Endothelial cell of hepatic sinusoid (primary cell): ENCODE results near the gene CYFIP1.

Experiments
- in situ Hi-C: cut with HindIII; loops from 2 replicates; pipeline ENCODE4 v1.10.0; 2017; ENCODE audit warnings: low sequenced_read_pairs

The CYFIP1 gene

DNA sequence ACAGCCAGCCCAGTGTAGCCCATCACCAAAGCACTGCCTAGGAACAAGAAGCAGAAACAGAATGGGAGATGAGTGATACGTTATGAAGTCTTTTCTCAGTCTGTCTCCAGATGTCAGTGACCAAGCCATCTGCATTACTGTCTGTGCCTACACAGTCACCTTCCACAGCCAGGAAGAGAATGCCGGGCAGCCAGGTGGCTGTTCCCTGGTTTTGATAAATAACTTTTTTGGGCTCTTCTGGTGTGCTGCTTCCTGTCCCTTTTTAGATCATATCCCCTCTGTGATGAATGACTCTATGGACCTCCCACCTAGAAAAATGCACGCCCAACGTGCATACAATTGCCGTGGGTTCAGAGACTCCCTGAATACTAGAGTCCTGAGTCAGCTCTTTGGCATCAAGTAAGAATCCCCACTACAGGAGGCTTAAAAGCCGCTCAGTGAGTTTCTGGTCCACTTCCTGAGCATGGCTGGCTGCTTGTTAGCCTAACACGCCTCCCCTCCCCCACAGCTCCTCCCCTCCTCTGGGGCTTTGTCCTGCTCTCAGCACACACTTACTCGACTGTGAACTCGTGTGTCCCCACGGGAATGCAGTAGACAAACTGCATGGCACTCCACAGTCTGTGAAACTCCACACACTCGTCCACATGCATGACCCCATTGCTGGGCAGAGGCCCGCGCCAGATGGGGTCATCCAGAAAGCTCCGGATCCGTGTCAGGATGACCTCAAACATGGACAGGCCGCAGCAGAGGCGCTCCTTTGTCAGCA lies 107.0 kb downstream of the CYFIP1 start:
- in situ Hi-C loops = no loop called here

DNA sequence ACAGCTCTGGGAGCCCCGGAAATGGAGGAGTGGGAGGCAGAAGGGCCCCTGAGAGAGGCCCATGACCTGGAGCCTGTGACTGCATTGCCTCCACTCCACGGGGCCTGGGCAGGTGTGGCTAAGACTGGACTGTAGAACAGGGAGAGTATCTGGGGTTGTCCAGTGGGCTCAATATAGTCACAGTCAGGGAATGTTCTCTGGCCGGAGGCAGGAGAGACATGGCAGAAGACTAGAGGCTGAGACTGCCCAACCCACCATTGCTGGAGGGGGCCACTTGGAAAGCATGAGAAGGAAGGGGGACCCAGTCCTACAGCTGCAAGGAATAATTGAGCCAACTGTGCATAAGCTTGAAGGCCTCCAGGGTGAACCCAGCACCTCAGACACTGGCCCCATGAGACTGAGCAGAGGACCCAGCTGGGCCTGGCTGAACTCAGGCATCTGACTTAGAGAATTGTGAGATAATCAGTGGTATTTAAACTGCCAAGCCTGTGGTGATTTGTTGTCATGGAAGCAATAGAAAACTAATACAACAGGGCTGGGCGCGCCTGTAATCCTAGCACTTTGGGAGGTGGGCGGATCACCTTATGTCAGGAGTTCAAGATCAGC lies 108.6 kb downstream of the CYFIP1 start:
- in situ Hi-C loops = no loop called here

GRCh38 chr15:22870865-22871264 lies 109.3 kb downstream of the CYFIP1 start:
- in situ Hi-C loops = no loop called here

GRCh38 chr15:22869856-22870255 lies 110.3 kb downstream of the CYFIP1 start:
- in situ Hi-C loops = no loop called here

- in situ Hi-C loops = no loop called here
These were observed 111.2 kb downstream of the CYFIP1 start for GRCh38 chr15:22868928-22869327.

GRCh38 chr15:22868495-22868894 lies 111.7 kb downstream of the CYFIP1 start:
- in situ Hi-C loops = no loop called here

DNA sequence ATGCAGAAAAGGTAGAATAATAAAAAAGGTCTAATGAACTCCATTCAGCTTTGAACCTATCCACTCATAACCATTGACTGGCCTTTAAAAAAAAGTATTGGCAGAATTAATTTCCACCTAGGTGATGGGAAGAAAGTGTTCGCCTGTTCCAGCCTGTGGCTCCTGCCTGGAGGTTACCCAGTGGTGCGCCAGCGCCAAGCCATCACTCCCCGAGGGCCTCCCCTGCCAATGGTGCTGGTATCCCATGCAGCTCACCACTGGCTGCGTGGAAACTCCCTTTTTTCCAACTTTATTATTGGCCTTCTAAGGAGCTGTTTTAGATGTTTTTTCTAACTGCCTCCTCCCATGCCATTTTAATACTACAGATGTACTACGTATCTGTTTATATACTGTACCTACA lies 112.3 kb downstream of the CYFIP1 start:
- in situ Hi-C loops = no loop called here

GRCh38 chr15:22866079-22866478 lies 114.1 kb downstream of the CYFIP1 start:
- in situ Hi-C loops = no loop called here

DNA sequence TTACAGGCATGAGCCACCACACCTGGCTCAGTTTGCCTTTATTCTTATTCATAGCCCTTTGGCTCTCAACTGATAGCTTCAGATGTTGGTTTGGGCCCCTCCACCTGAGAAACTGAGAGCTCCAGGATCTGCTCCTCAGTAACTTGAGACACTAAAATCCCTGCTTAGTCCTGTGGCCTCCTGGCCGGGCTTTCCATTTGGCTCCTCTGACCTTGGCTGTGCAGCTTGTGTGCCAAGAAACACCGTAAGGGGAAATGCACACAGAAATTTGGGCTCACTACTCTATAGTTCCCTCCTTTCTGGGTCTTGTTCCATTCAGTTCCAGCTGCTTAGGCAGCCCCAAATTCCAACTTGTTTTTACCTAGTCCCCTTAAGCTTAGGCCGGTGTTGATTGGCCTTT lies 116.8 kb downstream of the CYFIP1 start:
- in situ Hi-C loops = loop anchor here (5.0 kb wide), 1 partner anchor 99 kb away; no protein-coding TSS in a partner anchor

GRCh38 chr15:22861161-22861560 lies 119.0 kb downstream of the CYFIP1 start:
- in situ Hi-C loops = loop anchor here (5.0 kb wide), 1 partner anchor 101 kb away; no protein-coding TSS in a partner anchor

- in situ Hi-C loops = loop anchor here (10.0 kb wide), 1 partner anchor 148 kb away; no protein-coding TSS in a partner anchor
These were observed 123.5 kb downstream of the CYFIP1 start for GRCh38 chr15:22856659-22857058.

GRCh38 chr15:22855791-22856190 lies 124.4 kb downstream of the CYFIP1 start:
- in situ Hi-C loops = loop anchor here (10.0 kb wide), 1 partner anchor 149 kb away; no protein-coding TSS in a partner anchor

- in situ Hi-C loops = loop anchor here (10.0 kb wide), 1 partner anchor 153 kb away; no protein-coding TSS in a partner anchor
These were observed 128.7 kb downstream of the CYFIP1 start for GRCh38 chr15:22851513-22851912.

DNA sequence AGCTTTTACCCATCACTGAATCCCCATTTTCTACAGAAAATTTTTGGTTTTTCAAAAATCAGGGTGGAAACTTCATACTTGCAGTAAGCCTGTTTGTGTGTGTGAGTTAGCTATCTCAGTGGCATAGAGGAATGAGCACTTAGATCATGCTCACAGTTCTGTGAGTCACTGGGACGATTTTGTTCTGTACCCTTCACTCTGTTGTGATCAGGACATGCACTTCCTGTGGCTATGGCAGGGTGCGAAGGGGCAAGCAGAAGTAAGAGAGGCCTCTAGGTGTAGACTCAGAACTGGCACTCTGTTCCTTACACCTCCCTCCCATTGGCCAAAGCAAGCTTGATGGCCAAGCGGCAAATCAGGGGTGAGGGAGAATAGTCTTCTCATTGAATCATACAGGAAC lies 130.1 kb downstream of the CYFIP1 start:
- in situ Hi-C loops = loop anchor here (10.0 kb wide), 1 partner anchor 155 kb away; no protein-coding TSS in a partner anchor

- in situ Hi-C loops = no loop called here
These were observed 134.1 kb downstream of the CYFIP1 start for GRCh38 chr15:22846073-22846472.

- in situ Hi-C loops = no loop called here
These were observed 134.8 kb downstream of the CYFIP1 start for GRCh38 chr15:22845289-22845900.

DNA sequence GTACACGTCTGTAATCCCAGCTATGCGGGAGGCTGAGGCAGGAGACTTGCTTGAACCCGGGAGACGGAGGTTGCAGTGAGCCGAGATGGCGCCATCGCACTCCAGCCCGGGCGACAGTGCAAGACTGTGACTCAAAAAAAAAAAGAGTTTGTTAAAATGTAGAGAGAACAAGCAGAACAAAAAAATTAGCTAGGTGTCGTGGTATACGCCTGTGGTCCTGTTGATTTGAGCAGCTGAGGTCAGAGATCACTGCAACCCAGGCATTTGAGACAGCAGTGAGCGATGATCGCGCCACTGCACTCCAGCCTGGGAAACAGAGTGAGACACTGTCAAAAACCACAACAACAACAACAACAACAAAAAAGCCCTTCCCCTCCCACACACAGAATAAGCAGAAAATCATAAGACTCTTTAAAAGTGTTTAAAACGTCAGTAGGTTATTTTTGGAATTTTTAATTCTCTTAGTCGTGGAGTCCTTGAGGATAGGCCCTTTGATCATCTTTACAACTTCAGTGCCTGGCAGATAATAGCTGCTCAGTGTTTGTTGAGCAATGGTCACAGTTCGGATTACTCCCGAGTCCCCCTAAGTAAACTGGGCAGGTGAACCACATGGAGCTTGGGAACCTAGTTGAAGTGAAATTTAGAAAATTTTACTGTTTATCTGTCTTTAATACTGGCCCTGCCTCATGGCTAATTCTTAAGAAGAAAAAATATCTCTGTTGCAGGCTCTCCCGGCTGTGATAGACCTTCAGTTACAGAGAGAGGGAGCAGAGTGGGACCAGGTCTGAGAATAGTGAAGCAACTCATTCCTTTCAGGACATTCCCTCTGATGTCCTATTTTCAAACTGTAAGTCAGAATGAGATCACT lies 135.5 kb downstream of the CYFIP1 start:
- in situ Hi-C loops = no loop called here

DNA sequence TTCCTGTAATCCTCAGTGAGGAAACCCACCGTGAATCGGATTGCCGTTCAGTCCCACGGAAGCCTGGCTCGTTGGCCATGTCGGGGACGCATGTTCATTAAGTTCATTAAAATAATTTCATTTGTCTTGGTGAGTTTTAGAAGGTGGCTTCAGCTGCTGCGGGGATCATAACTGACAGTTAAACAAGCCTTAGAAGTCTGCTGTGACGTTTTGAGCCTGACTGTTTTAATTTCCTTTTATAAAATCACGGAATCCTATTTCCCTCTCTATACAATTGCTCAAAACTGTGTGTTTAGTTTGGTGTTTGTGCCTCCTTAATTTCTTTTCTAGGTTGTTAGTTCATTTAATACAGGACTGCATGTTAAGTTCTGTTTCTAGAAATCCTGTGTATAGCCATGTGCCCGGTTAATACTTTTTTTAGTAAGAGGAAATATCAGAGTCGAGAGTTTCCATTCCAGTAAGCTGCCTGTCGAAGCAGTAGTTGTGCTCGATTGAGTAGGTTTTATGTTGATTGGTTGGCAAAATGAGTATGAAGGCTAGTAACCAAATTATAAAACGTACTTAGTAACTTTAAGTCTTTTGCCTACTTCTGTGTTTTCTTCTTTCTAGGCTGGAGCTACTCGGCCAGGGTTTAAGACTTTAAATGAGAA lies 141.0 kb downstream of the CYFIP1 start:
- in situ Hi-C loops = no loop called here

DNA sequence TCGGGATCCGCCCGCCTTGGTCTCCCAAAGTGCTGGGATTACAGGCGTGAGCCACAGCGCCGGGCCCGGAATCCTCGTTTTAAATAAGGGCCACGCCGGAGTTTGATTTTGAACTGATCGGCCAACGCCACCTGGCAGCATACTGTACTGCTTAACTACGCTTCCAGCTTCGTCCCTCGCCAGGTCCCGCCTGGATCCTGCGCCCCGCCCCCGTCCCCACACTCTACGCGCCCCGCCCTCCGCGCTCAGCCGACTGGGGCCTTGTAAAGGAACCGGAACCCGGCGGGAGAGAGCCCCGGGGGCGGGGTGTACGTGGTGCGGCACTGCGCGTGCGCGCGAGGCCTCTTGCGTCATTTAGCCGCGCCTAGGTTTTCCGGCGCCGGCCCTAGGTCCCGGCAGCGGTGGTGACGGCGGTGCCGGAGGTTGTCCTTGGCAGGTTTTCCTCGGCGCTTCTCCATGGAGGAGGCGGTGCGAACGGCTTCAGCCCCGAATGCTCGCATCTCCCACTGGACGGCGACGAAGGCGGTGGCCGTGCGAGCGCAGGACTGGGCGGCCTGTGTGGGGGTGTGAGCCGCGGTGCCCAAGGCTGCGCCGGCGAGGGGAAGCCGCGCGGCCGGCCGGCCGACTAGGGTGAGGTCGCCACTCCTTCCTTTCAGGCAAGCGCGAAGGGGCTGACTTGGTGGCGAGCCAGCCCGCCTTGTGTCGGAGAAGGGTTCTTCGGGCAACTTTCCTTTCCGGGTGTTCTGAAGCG lies 141.7 kb downstream of the CYFIP1 start, which contains the start of gene NIPA2:
Gene NIPA2, plus strand, starts transcription at position 375 of the 751 bp plus-strand sequence. CDS start 13,066 bp downstream, outside the sequence.
- in situ Hi-C loops = no loop called here
